ENCODE results near the gene SAPCD2. TPM values are rescaled to one million over a fixed set of nuclear protein-coding genes. Genes with fewer than 3 reads are reported as not detected.

SAPCD2 gene
- total and polyA plus RNA-seq, 2 of the 8 experiments (the other 6 are each of a cell fraction or from before 2014, with no cell fraction given): 12.7 to 32.1 TPM

DNA sequence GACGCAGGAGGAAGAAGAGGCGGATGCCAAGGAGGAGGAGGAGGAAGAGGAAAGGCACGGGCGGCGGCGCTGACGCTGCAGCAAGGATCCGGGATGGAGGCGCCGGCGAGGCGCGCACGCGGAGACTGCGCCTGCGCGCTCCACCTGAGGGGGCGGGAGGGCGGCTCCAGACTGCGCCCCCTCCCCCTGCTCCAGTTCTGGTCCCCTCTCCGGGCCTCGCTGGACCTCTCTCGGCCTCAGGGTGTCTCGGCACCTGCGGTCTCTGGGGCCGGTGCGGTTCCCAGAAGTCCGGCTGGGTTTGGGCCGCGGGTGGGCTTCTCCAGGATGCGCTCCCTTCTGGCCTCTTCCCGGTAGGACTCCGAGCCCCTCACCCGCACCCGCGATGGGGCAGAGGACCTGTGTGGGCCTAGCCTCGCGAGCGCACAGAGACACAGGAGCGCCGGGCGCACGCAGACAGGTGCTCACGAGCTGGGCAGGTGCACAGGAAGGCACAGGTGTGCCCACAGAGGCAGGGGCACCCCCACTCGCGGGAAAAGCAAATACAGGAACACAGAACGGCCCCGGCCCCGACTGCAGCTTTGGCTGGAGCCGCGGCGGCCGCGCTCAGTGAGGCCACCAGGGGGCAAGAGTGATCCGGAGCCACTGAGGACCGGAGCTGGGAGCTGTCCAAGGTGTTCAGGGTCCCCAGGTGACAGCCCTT, 24.1 kb downstream of the SAPCD2 start, which contains the start of gene NPDC1 (continued):
- TF ChIP-seq, protein P1, sequence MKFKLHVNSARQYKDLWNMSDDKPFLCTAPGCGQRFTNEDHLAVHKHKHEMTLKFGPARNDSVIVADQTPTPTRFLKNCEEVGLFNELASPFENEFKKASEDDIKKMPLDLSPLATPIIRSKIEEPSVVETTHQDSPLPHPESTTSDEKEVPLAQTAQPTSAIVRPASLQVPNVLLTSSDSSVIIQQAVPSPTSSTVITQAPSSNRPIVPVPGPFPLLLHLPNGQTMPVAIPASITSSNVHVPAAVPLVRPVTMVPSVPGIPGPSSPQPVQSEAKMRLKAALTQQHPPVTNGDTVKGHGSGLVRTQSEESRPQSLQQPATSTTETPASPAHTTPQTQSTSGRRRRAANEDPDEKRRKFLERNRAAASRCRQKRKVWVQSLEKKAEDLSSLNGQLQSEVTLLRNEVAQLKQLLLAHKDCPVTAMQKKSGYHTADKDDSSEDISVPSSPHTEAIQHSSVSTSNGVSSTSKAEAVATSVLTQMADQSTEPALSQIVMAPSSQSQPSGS (IDR thresholded peaks at IDR 0.05; ENCODE audit: low read length): no peak
- TF ChIP-seq RAD21 (IDR thresholded peaks at IDR 0.05 in 1 of 2, conservative IDR thresholded peaks at IDR 0.05 in 1 of 2; ENCODE audit: low read depth in 2 of 2, low read length in 2 of 2): peak; percentile 63 to 76
- TF ChIP-seq BCL11A (IDR thresholded peaks at IDR 0.05; ENCODE audit: low read depth in 2 of 2, low read length in 2 of 2): no peak
- no peak for TF ChIP-seq RNF2 (IDR thresholded peaks at IDR 0.05; ENCODE audit: borderline replicate concordance, low read depth, low read length, missing control alignments, poor library complexity, severe bottlenecking)
- TF ChIP-seq BACH1 (IDR thresholded peaks at IDR 0.05; ENCODE audit: low read length): no peak; the same call in 1 of the 2 replicates
- TF ChIP-seq, protein P2, sequence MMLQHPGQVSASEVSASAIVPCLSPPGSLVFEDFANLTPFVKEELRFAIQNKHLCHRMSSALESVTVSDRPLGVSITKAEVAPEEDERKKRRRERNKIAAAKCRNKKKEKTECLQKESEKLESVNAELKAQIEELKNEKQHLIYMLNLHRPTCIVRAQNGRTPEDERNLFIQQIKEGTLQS (IDR thresholded peaks at IDR 0.05; ENCODE audit: insufficient read depth, low read depth, low read length): no peak
- TF ChIP-seq RXRA (IDR thresholded peaks at IDR 0.05; ENCODE audit: insufficient read depth, low read depth, low read length): no peak
- TF ChIP-seq ZNF274 (IDR thresholded peaks at IDR 0.05; ENCODE audit: borderline replicate concordance, extremely low read depth, low read length): no peak
- 0 out of 2 replicates have a peak, but pooled peaks have one; percentile 22 for TF ChIP-seq SUZ12 (IDR thresholded peaks at IDR 0.05; ENCODE audit: low read length)
- TF ChIP-seq, protein P3, sequence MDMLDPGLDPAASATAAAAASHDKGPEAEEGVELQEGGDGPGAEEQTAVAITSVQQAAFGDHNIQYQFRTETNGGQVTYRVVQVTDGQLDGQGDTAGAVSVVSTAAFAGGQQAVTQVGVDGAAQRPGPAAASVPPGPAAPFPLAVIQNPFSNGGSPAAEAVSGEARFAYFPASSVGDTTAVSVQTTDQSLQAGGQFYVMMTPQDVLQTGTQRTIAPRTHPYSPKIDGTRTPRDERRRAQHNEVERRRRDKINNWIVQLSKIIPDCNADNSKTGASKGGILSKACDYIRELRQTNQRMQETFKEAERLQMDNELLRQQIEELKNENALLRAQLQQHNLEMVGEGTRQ (IDR thresholded peaks at IDR 0.05; ENCODE audit: low read length): no peak
- TF ChIP-seq NRF1 (IDR thresholded peaks at IDR 0.05; ENCODE audit: low read depth, low read length): no peak
- no peak for TF ChIP-seq CBX5 (IDR thresholded peaks at IDR 0.05; ENCODE audit: low read depth, low read length)
- TF ChIP-seq TAF1 (IDR thresholded peaks at IDR 0.05; ENCODE audit: low read depth, low read length): 0 out of 2 replicates have a peak, but pooled peaks have one; percentile 6
- TF ChIP-seq SIN3A (conservative IDR thresholded peaks at IDR 0.05 in 1 of 2, IDR thresholded peaks at IDR 0.05 in 1 of 2; ENCODE audit: low read depth in 1 of 2, low read length in 2 of 2): peak; percentile 99
- no peak for TF ChIP-seq PHF8 (conservative IDR thresholded peaks at IDR 0.05; ENCODE audit: low read depth, low read length)
- peak; percentile 49 to 72; a peak in 3 of 4 replicates for TF ChIP-seq HDAC2 (IDR thresholded peaks at IDR 0.05; ENCODE audit: borderline replicate concordance in 1 of 2, low read depth in 2 of 2, low read length in 2 of 2)
